Measurements from ENCODE around the gene PCYOX1L.

- TF ChIP-seq SREBF1 (IDR thresholded peaks at IDR 0.05; ENCODE audit: borderline replicate concordance, low read depth, low read length) (no peak), POLR2A (conservative IDR thresholded peaks at IDR 0.05) (no peak), TEAD4 (IDR thresholded peaks at IDR 0.05; ENCODE audit: low read length) (no peak), TEAD4 (CRISPR knock-in tag; IDR thresholded peaks at IDR 0.05; ENCODE audit: borderline replicate concordance) (no peak), ATF3 (IDR thresholded peaks at IDR 0.05) (no peak), ATF3 (CRISPR knock-in tag; conservative IDR thresholded peaks at IDR 0.05) (no peak), RAD51 (IDR thresholded peaks at IDR 0.05; ENCODE audit: borderline replicate concordance, low read depth) (no peak), RBM22 (IDR thresholded peaks at IDR 0.05; ENCODE audit: low read depth, low read length, poor library complexity, severe bottlenecking) (no peak), ZNF24 (IDR thresholded peaks at IDR 0.05) (no peak), PREB (CRISPR knock-in tag; IDR thresholded peaks at IDR 0.05) (no peak), MXI1 (IDR thresholded peaks at IDR 0.05; ENCODE audit: low read depth, low read length) (no peak)
These were observed 33.2 kb upstream of the PCYOX1L start for GRCh38 chr5:149324641-149325040.

All from K562 (cell line).